HepG2 (cell line): ENCODE data around the gene RDH14. TPM values are rescaled to one million over a fixed set of nuclear protein-coding genes. Genes with fewer than 3 reads are reported as not detected.

Experiments used
- CBX2 ChIP-seq, 2 experiments: fragments of 200-600 bp in 1 of 2; sonication (generic); formaldehyde crosslinking in 1 of 2; IDR thresholded peaks; 2 replicates each; pipeline versions ENCODE4 v1.7.0 to v1.8.1; 2018 to 2022; ENCODE audit warnings: low read depth in 2 of 2, low read length in 1 of 2, mild to moderate bottlenecking in 1 of 2, missing genetic modification reagents in 1 of 2
- CEBPG ChIP-seq: IDR thresholded peaks from 2 replicates; pipeline ENCODE4 v1.6.1; 2016
- CHD2 ChIP-seq: IDR thresholded peaks from 2 replicates; pipeline ENCODE4 v1.6.1; 2011; ENCODE audit warnings: low read depth, low read length, improper control_type of control experiment
- CREB3 ChIP-seq: sonication (generic); formaldehyde crosslinking; IDR thresholded peaks from 2 replicates; pipeline ENCODE4 v1.5.0; 2020; ENCODE audit warnings: missing genetic modification reagents
- FUBP1 ChIP-seq: sonication (generic); formaldehyde crosslinking; IDR thresholded peaks from 2 replicates; pipeline ENCODE4 v1.5.1; 2020; ENCODE audit warnings: missing genetic modification reagents, mild to moderate bottlenecking, borderline replicate concordance
- MAFG ChIP-seq: sonication (generic); formaldehyde crosslinking; IDR thresholded peaks from 2 replicates; pipeline ENCODE4 v1.5.1; 2020; ENCODE audit warnings: mild to moderate bottlenecking, missing genetic modification reagents
- MTA1 ChIP-seq: sonication (generic); formaldehyde crosslinking; IDR thresholded peaks from 2 replicates; pipeline ENCODE4 v1.4.0; 2020; ENCODE audit warnings: missing genetic modification reagents, mild to moderate bottlenecking, borderline replicate concordance
- MYPOP ChIP-seq: sonication (generic); formaldehyde crosslinking; IDR thresholded peaks from 2 replicates; pipeline ENCODE4 v1.8.1; 2023; ENCODE audit warnings: mild to moderate bottlenecking, moderate library complexity, missing genetic modification reagents
- PLRG1 ChIP-seq: fragments of 450-650 bp; conservative IDR thresholded peaks from 2 replicates; pipeline ENCODE4 v1.6.1; 2016
- TBP ChIP-seq: sonication (generic); formaldehyde crosslinking; IDR thresholded peaks from 2 replicates; pipeline ENCODE4 v1.5.0; 2020; ENCODE audit warnings: missing genetic modification reagents
- TBX3 ChIP-seq: fragments of 450-650 bp; IDR thresholded peaks from 2 replicates; pipeline ENCODE4 v1.6.1; 2017; ENCODE audit warnings: antibody characterized with exemption, mild to moderate bottlenecking, inconsistent platforms, borderline replicate concordance
- ZBTB39 ChIP-seq: sonication (generic); formaldehyde crosslinking; IDR thresholded peaks from 2 replicates; pipeline ENCODE4 v1.5.0; 2020; ENCODE audit warnings: missing genetic modification reagents
- ZFX ChIP-seq: sonication (generic); formaldehyde crosslinking; IDR thresholded peaks from 2 replicates; pipeline ENCODE4 v1.4.0; 2020; ENCODE audit warnings: mild to moderate bottlenecking, low read depth, missing genetic modification reagents, moderate library complexity
- ZNF251 ChIP-seq: sonication (generic); formaldehyde crosslinking; IDR thresholded peaks from 2 replicates; pipeline ENCODE4 v1.9.0; 2021; ENCODE audit warnings: mild to moderate bottlenecking, missing genetic modification reagents
- ZNF264 ChIP-seq: sonication (generic); formaldehyde crosslinking; IDR thresholded peaks from 2 replicates; pipeline ENCODE4 v1.4.0; 2020; ENCODE audit warnings: missing genetic modification reagents
- ZNF280B ChIP-seq: sonication (generic); formaldehyde crosslinking; IDR thresholded peaks from 2 replicates; pipeline ENCODE4 v1.5.0; 2020; ENCODE audit warnings: missing genetic modification reagents, mild to moderate bottlenecking, borderline replicate concordance
- ZNF331 ChIP-seq: sonication (generic); formaldehyde crosslinking; IDR thresholded peaks from 2 replicates; pipeline ENCODE4 v1.4.0; 2020; ENCODE audit warnings: missing genetic modification reagents
- ZNF597 ChIP-seq: sonication (generic); formaldehyde crosslinking; IDR thresholded peaks from 2 replicates; pipeline ENCODE4 v1.5.0; 2020; ENCODE audit warnings: missing genetic modification reagents
- ZNF891 ChIP-seq: sonication (generic); formaldehyde crosslinking; IDR thresholded peaks from 2 replicates; pipeline ENCODE4 v1.5.0; 2020; ENCODE audit warnings: mild to moderate bottlenecking, missing genetic modification reagents
- polyA plus RNA-seq, 8 experiments: library from polyadenylated mRNA; depleted of rRNA in 3 of 8; stranded (reverse) in 7 of 8; unstranded in 1 of 8; fragments of >200 nt; fragmentation: Illumina TruSeq in 4 of 8; extraction: Trizol in 4 of 8; gene quantifications; 2 replicates each; pipeline versions ENCODE4 v1.2.1 to v1.2.3, GENCODE V29; 2011 to 2016; ENCODE audit warnings: low read depth in 4 of 8, missing spikeins in 1 of 8, mixed read lengths in 1 of 8; ENCODE audit not compliant: insufficient read depth in 1 of 8
- total RNA-seq, 5 experiments: library from RNA; depleted of rRNA; stranded (reverse); fragments of >200 nt; fragmentation: Illumina TruSeq; extraction: Trizol; gene quantifications; 2 replicates each; pipeline ENCODE4 v1.2.3, GENCODE V29; 2016; ENCODE audit warnings: low read depth in 1 of 5

RDH14 gene
- total and polyA plus RNA-seq, 2 of the 13 experiments (the other 11 are each of a cell fraction or from before 2014, with no cell fraction given) = 27.4 to 39.9 TPM

- no peak; the same call in 1 of the 2 replicates for TF ChIP-seq CREB3 (CRISPR knock-in tag)
- TF ChIP-seq PLRG1 = no peak
- TF ChIP-seq CHD2 = peak; percentile 15; the same call in 1 of the 2 replicates
- TF ChIP-seq ZBTB39 (CRISPR knock-in tag) = no peak
- no peak for TF ChIP-seq ZNF251 (CRISPR knock-in tag)
- TF ChIP-seq CBX2 (IDR thresholded peaks at IDR 0.05; ENCODE audit: low read depth, low read length) = no peak
- TF ChIP-seq CBX2 (CRISPR knock-in tag; IDR thresholded peaks at IDR 0.05; ENCODE audit: low read depth) = peak; percentile 91; the same call in 1 of the 2 replicates
- peak; percentile 85; the same call in 1 of the 2 replicates for TF ChIP-seq MTA1 (CRISPR knock-in tag)
- no peak for TF ChIP-seq ZNF597 (CRISPR knock-in tag)
- 0 out of 2 replicates have a peak, but pooled peaks have one; percentile 33 for TF ChIP-seq ZNF891 (CRISPR knock-in tag)
- TF ChIP-seq MAFG (CRISPR knock-in tag) = no peak
- peak; percentile 35 for TF ChIP-seq ZNF331 (CRISPR knock-in tag)
- TF ChIP-seq TBP (CRISPR knock-in tag) = 0 out of 2 replicates have a peak, but pooled peaks have one; percentile 79
- TF ChIP-seq TBX3 = 0 out of 2 replicates have a peak, but pooled peaks have one; percentile 33
- peak; percentile 28 for TF ChIP-seq ZNF264 (CRISPR knock-in tag)
- no peak for TF ChIP-seq MYPOP (CRISPR knock-in tag)
- peak; percentile 100 for TF ChIP-seq ZFX (CRISPR knock-in tag)
- TF ChIP-seq ZNF280B (CRISPR knock-in tag) = 0 out of 2 replicates have a peak, but pooled peaks have one; percentile 34
- TF ChIP-seq FUBP1 (CRISPR knock-in tag) = no peak; the same call in 1 of the 2 replicates
- TF ChIP-seq CEBPG (CRISPR knock-in tag) = no peak
Observed at GRCh38 chr2:18560031-18560796, at the start of gene RDH14 (continued).
